Measurements from ENCODE around the gene SHD.
"Not testable (repeated sequence)": the region's sequence is repeated elsewhere in the genome, so short reads cannot be mapped to it uniquely, and the experiment has no call there.

The SHD gene

GRCh38 chr19:4238831-4239230 lies 40.2 kb upstream of the SHD start:
- DNase-seq (ENCODE audit: low read depth): no peak
- H3K4me3 ChIP-seq (replicated peaks; ENCODE audit: low read depth, low read length): no peak overlapping the region
- TF ChIP-seq CTCF (IDR thresholded peaks at IDR 0.05; ENCODE audit: low read length, missing control alignments): no peak

GRCh38 chr19:4241824-4242430 lies 37.1 kb upstream of the SHD start:
- DNase-seq (ENCODE audit: low read depth): no peak
- no peak for TF ChIP-seq CTCF (IDR thresholded peaks at IDR 0.05; ENCODE audit: low read length, missing control alignments)
- no peak overlapping the region for H3K4me3 ChIP-seq (replicated peaks; ENCODE audit: low read depth, low read length)

GRCh38 chr19:4245938-4246337 lies 33.1 kb upstream of the SHD start:
- DNase-seq (ENCODE audit: low read depth); H3K4me3 ChIP-seq (replicated peaks; ENCODE audit: low read depth, low read length): not testable (repeated sequence)

- peak within 1 kb of the TSS; percentile 81 for H3K4me3 ChIP-seq (replicated peaks; ENCODE audit: low read depth, low read length)
- peak; percentile 100 for DNase-seq (ENCODE audit: low read depth)
- TF ChIP-seq CTCF (IDR thresholded peaks at IDR 0.05; ENCODE audit: low read length, missing control alignments): peak; percentile 50
Observed at GRCh38 chr19:4246767-4247593, 32.1 kb upstream of the SHD start, which contains the start of gene YJU2. YJU2 (plus strand) TSS chr19:4247080; CDS start chr19:4247147, 67 bp downstream.

GRCh38 chr19:4256563-4256962 lies 22.5 kb upstream of the SHD start:
- TF ChIP-seq CTCF (IDR thresholded peaks at IDR 0.05; ENCODE audit: low read length, missing control alignments): no peak
- no peak for DNase-seq (ENCODE audit: low read depth)
- H3K4me3 ChIP-seq (replicated peaks; ENCODE audit: low read depth, low read length): no peak overlapping the region

- no peak for TF ChIP-seq CTCF (IDR thresholded peaks at IDR 0.05; ENCODE audit: low read length, missing control alignments)
- no peak overlapping the region for H3K4me3 ChIP-seq (replicated peaks; ENCODE audit: low read depth, low read length)
- no peak for DNase-seq (ENCODE audit: low read depth)
Observed at GRCh38 chr19:4257025-4257424, 22.0 kb upstream of the SHD start.

GRCh38 chr19:4258181-4258580 lies 20.9 kb upstream of the SHD start:
- H3K4me3 ChIP-seq (replicated peaks; ENCODE audit: low read depth, low read length): no peak overlapping the region
- no peak for DNase-seq (ENCODE audit: low read depth)
- no peak for TF ChIP-seq CTCF (IDR thresholded peaks at IDR 0.05; ENCODE audit: low read length, missing control alignments)

Data from fibroblast of pulmonary artery (primary cell).